Sigmoid colon (tissue), 4 donors: ENCODE measurements around the gene ADCY4.

Experiments
- EP300 ChIP-seq, 4 donors: sonication (generic); formaldehyde crosslinking; IDR thresholded peaks; one replicate each; pipeline ENCODE4 v1.6.1; 2017; ENCODE audit warnings: antibody characterized with exemption in 4 of 4
- POLR2A ChIP-seq, 2 donors: fragments of 450-650 bp; IDR thresholded peaks; one replicate each; pipeline ENCODE4 v1.6.1; 2016; ENCODE audit warnings: antibody characterized with exemption in 2 of 2, mild to moderate bottlenecking in 2 of 2, moderate library complexity in 2 of 2
- POLR2AphosphoS5 ChIP-seq, 4 donors: sonication (generic); formaldehyde crosslinking; IDR thresholded peaks; one replicate each; pipeline ENCODE4 v1.6.1; 2017; ENCODE audit warnings: antibody characterized with exemption in 4 of 4
- TF ChIP-seq, protein P1 (sequence below), 4 experiments: fragments of 450-650 bp in 3 of 4; fragments of 200-600 bp in 1 of 4; IDR thresholded peaks; one replicate each; pipeline ENCODE4 v1.5.1; 2016 to 2019; ENCODE audit warnings: antibody characterized with exemption in 4 of 4, mild to moderate bottlenecking in 3 of 4, moderate library complexity in 2 of 4

- TF ChIP-seq, protein P1, sequence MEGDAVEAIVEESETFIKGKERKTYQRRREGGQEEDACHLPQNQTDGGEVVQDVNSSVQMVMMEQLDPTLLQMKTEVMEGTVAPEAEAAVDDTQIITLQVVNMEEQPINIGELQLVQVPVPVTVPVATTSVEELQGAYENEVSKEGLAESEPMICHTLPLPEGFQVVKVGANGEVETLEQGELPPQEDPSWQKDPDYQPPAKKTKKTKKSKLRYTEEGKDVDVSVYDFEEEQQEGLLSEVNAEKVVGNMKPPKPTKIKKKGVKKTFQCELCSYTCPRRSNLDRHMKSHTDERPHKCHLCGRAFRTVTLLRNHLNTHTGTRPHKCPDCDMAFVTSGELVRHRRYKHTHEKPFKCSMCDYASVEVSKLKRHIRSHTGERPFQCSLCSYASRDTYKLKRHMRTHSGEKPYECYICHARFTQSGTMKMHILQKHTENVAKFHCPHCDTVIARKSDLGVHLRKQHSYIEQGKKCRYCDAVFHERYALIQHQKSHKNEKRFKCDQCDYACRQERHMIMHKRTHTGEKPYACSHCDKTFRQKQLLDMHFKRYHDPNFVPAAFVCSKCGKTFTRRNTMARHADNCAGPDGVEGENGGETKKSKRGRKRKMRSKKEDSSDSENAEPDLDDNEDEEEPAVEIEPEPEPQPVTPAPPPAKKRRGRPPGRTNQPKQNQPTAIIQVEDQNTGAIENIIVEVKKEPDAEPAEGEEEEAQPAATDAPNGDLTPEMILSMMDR (IDR thresholded peaks at IDR 0.05), result no peak
- TF ChIP-seq POLR2A (IDR thresholded peaks at IDR 0.05), result no peak
- no peak for TF ChIP-seq POLR2AphosphoS5 (IDR thresholded peaks at IDR 0.05)
- no peak for TF ChIP-seq EP300 (IDR thresholded peaks at IDR 0.05)
Observed at GRCh38 chr14:24284501-24285035, 50.3 kb downstream of the ADCY4 start.
